HG02610 (cell line): ENCODE data around the gene MYL9.

ENCODE experiments used
- ATAC-seq: cut with Tn5 transposase; IDR thresholded peaks from one replicate; pipeline ENCODE4 v1.9.1; 2021; ENCODE audit warnings: mild to moderate bottlenecking, moderate library complexity; ENCODE audit not compliant: unreplicated experiment

The MYL9 gene

GRCh38 chr20:36578356-36579041 lies 37.2 kb downstream of the MYL9 start:
- ATAC-seq, result no peak

- no peak for ATAC-seq
Observed at GRCh38 chr20:36579996-36580545, 38.8 kb downstream of the MYL9 start.

- no peak for ATAC-seq
Observed at GRCh38 chr20:36582322-36582721, 41.0 kb downstream of the MYL9 start.

GRCh38 chr20:36582821-36583220 lies 41.5 kb downstream of the MYL9 start:
- ATAC-seq, result no peak

- ATAC-seq, result no peak
Observed at GRCh38 chr20:36584018-36584481, 42.7 kb downstream of the MYL9 start.

GRCh38 chr20:36585410-36586125 lies 44.2 kb downstream of the MYL9 start:
- no peak for ATAC-seq

- ATAC-seq, result no peak
Observed at GRCh38 chr20:36587388-36588070, 46.2 kb downstream of the MYL9 start.

- ATAC-seq, result no peak
Observed at GRCh38 chr20:36591281-36591680, 50.0 kb downstream of the MYL9 start.

- ATAC-seq, result no peak
Observed at GRCh38 chr20:36591854-36592641, 50.7 kb downstream of the MYL9 start.

- no peak for ATAC-seq
Observed at GRCh38 chr20:36593347-36593929, 52.1 kb downstream of the MYL9 start.

GRCh38 chr20:36599912-36600345 lies 58.6 kb downstream of the MYL9 start:
- ATAC-seq, result no peak
